KMS-11 (cell line): ENCODE measurements around the gene GDF2.

Source experiments
- H2AFZ ChIP-seq: fragments of 200-600 bp; sonication (generic); 2 replicates; pipeline ENCODE4 v1.6.1; 2016; ENCODE audit warnings: antibody characterized with exemption, mixed run types, low read depth
- H3K27ac ChIP-seq: fragments of 200-600 bp; sonication (generic); 2 replicates; pipeline ENCODE4 v1.6.1; 2016; ENCODE audit warnings: mild to moderate bottlenecking, mixed run types
- H3K27me3 ChIP-seq: fragments of 200-600 bp; sonication (generic); 2 replicates; pipeline ENCODE4 v1.6.1; 2017; ENCODE audit warnings: mild to moderate bottlenecking, low read depth, mixed run types, moderate library complexity; ENCODE audit not compliant: insufficient read depth
- H3K36me3 ChIP-seq: fragments of 200-600 bp; sonication (generic); 2 replicates; pipeline ENCODE4 v1.6.1; 2017; ENCODE audit warnings: mild to moderate bottlenecking, mixed run types; ENCODE audit not compliant: insufficient read depth
- H3K4me1 ChIP-seq: fragments of 200-600 bp; sonication (generic); 2 replicates; pipeline ENCODE4 v1.6.1; 2016; ENCODE audit warnings: mild to moderate bottlenecking, low read depth, mixed run types; ENCODE audit not compliant: poor library complexity, severe bottlenecking
- H3K4me2 ChIP-seq: fragments of 200-600 bp; sonication (generic); 2 replicates; pipeline ENCODE4 v1.7.0; 2016; ENCODE audit warnings: mild to moderate bottlenecking, mixed run types
- H3K4me3 ChIP-seq: fragments of 200-600 bp; sonication (generic); IDR thresholded peaks from 2 replicates; pipeline ENCODE4 v1.6.1; 2017; ENCODE audit warnings: low read depth, low read length, mixed read lengths; ENCODE audit not compliant: insufficient read depth
- H3K79me2 ChIP-seq: fragments of 200-600 bp; sonication (generic); 2 replicates; pipeline ENCODE4 v1.6.1; 2016; ENCODE audit warnings: low read depth, mixed run types; ENCODE audit not compliant: insufficient read depth
- H3K9ac ChIP-seq: fragments of 200-600 bp; sonication (generic); 2 replicates; pipeline ENCODE4 v1.6.1; 2016; ENCODE audit warnings: mild to moderate bottlenecking, mixed run types
- H4K20me1 ChIP-seq: fragments of 200-600 bp; sonication (generic); 2 replicates; pipeline ENCODE4 v1.6.1; 2016; ENCODE audit warnings: mild to moderate bottlenecking, mixed run types; ENCODE audit not compliant: insufficient read depth
- CTCF ChIP-seq: fragments of 200-600 bp; sonication (generic); conservative IDR thresholded peaks from 2 replicates; pipeline ENCODE4 v1.6.1; 2017; ENCODE audit warnings: low read depth, mild to moderate bottlenecking, antibody characterized with exemption, low read length, moderate library complexity, mixed read lengths

Gene GDF2

GRCh38 chr10:47354900-47355299 lies 32.6 kb downstream of the GDF2 start:
- H3K27ac ChIP-seq = no peak overlapping the region
- H3K4me2 ChIP-seq = no peak overlapping the region
- H3K79me2 ChIP-seq = no peaks in the 10 kb centered on the region
- no peak overlapping the region for H3K9ac ChIP-seq
- H3K36me3 ChIP-seq = no peaks in the 10 kb centered on the region
- no peak for TF ChIP-seq CTCF
- no peaks in the 10 kb centered on the region for H3K27me3 ChIP-seq
- no peak overlapping the region for H2AFZ ChIP-seq
- H3K4me3 ChIP-seq = no peak overlapping the region
- H4K20me1 ChIP-seq = no peaks in the 10 kb centered on the region
- no peaks in the 10 kb centered on the region for H3K4me1 ChIP-seq

- no peak overlapping the region for H3K4me2 ChIP-seq
- no peak for TF ChIP-seq CTCF
Observed at GRCh38 chr10:47356708-47357107, 34.5 kb downstream of the GDF2 start.

GRCh38 chr10:47357131-47357582 lies 34.9 kb downstream of the GDF2 start:
- H3K4me1 ChIP-seq = no peaks in the 10 kb centered on the region
- H3K79me2 ChIP-seq = no peaks in the 10 kb centered on the region
- no peak overlapping the region for H2AFZ ChIP-seq
- no peaks in the 10 kb centered on the region for H3K36me3 ChIP-seq
- TF ChIP-seq CTCF = no peak
- no peak overlapping the region for H3K27ac ChIP-seq
- no peaks in the 10 kb centered on the region for H4K20me1 ChIP-seq
- H3K4me3 ChIP-seq = no peak overlapping the region
- no peak overlapping the region for H3K9ac ChIP-seq
- no peaks in the 10 kb centered on the region for H3K27me3 ChIP-seq
- no peak overlapping the region for H3K4me2 ChIP-seq

More at GRCh38 chr10:47356708-47357107, 34.5 kb downstream of the GDF2 start:
- H4K20me1 ChIP-seq = no peaks in the 10 kb centered on the region
- H3K4me3 ChIP-seq = no peak overlapping the region
- H3K9ac ChIP-seq = no peak overlapping the region
- no peaks in the 10 kb centered on the region for H3K4me1 ChIP-seq
- H3K27me3 ChIP-seq = no peaks in the 10 kb centered on the region
- H2AFZ ChIP-seq = no peak overlapping the region
- H3K27ac ChIP-seq = no peak overlapping the region
- no peaks in the 10 kb centered on the region for H3K79me2 ChIP-seq
- H3K36me3 ChIP-seq = no peaks in the 10 kb centered on the region

GRCh38 chr10:47357911-47358310 lies 35.7 kb downstream of the GDF2 start:
- Histone ChIP-seq H3K9ac (no peak overlapping the region), H3K27ac (no peak overlapping the region), H4K20me1 (no peaks in the 10 kb centered on the region), H3K79me2 (no peaks in the 10 kb centered on the region), H3K4me2 (no peak overlapping the region), H3K27me3 (no peaks in the 10 kb centered on the region), H3K4me3 (no peak overlapping the region), H3K4me1 (no peaks in the 10 kb centered on the region), H3K36me3 (no peaks in the 10 kb centered on the region), H2AFZ (no peak overlapping the region)
- no peak for TF ChIP-seq CTCF
